Measurements from ENCODE around the gene HDAC6.

Gene HDAC6

GRCh38 chrX:48801280-48802088 is at the start of gene HDAC6:
HDAC6 (plus strand) TSS chrX:48802067; CDS start chrX:48802693, 626 bp downstream.
- in situ Hi-C loops (cut with HindIII; ENCODE audit: low sequenced_read_pairs): no loop called here

DNA sequence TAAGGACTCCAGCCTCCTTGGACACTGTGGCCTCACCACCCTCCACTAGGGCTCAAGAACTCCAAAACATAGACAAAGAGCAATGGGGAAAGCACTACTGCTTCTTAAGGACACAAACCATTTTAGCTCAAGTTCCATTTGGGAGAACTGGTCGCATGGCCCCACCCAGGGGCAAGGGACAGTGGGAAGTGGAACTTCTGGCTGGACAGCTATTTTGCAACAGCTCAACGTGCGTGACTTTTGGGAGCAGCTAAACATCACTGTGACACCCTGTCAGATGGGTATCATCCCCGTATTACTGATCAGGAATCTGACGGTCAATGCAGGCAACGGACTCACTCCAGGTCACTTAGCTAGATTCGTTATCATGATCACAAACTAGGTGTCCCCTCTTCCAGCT is 49.4 kb upstream of the HDAC6 start:
- in situ Hi-C loops (cut with HindIII; ENCODE audit: low sequenced_read_pairs): no loop called here

DNA sequence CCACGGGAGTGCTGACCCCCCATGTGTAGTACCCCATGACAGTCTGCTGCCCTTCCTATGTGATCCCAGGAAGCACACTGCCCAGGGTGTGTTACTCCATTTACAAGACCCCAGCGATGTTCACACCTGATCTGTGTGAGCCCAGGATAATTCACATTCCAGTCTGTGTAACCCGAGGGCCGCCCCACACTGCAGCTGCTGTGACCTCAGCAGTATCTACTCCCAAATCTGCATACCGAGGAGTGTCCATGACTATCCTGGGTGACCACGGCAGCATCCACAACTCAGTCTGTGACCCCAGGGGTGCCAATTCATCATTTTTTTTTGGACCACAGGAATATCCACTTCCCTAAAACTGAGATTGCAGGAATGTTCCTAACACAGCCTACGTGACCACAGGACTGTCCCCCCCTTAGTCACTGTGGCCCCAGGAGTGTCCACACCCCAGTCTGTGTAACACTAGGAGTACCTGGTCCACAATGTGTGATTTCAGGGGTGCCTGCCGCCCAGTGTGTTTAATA is 48.1 kb upstream of the HDAC6 start:
- in situ Hi-C loops (cut with HindIII; ENCODE audit: low sequenced_read_pairs): no loop called here

DNA sequence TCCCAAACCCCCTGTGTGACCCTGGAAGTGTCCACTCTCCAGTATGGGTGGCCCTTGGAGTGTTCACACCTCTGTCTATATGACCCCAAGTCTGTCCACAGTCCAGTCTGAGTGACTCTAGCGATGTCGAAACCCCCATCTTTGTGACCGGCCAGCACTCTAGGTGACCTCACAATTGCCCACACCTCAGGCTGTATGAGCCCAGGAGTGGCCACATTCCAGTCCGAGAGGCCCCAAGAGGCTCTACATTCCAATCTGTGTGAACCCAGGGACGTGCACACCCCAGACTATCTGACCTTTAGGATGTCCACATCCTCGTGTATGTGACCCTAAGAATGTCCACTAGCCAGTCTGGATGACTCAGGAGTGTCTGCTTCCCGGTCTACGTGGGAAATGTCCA is 47.6 kb upstream of the HDAC6 start:
- in situ Hi-C loops (cut with HindIII; ENCODE audit: low sequenced_read_pairs): no loop called here

GRCh38 chrX:48761674-48762471 is 40.0 kb upstream of the HDAC6 start, which contains the start of gene GLOD5:
GLOD5 (plus strand) TSS chrX:48761747; CDS start chrX:48761791, 44 bp downstream.
- in situ Hi-C loops (cut with HindIII; ENCODE audit: low sequenced_read_pairs): no loop called here

GRCh38 chrX:48769230-48769629 is 32.6 kb upstream of the HDAC6 start:
- in situ Hi-C loops (cut with HindIII; ENCODE audit: low sequenced_read_pairs): no loop called here

DNA sequence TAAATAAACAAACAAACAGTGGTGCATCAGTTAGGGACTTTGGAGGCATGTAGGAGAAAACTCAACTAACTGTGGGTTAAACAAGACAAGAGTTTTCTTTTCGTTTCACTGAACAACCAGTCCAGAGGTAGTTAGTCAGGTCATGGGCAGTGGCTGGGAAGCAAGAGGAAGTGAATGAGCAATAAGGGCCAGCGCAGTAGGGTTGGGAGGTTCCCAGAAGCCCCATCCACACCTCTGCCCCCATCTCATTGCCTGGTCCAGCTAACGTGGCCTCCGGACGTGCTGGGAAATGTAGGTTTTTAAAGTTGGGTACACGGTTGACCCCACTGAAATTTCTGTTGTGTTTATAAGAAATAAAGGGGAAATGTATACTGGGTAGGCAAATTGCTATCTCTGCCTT is 31.6 kb upstream of the HDAC6 start:
- in situ Hi-C loops (cut with HindIII; ENCODE audit: low sequenced_read_pairs): no loop called here

DNA sequence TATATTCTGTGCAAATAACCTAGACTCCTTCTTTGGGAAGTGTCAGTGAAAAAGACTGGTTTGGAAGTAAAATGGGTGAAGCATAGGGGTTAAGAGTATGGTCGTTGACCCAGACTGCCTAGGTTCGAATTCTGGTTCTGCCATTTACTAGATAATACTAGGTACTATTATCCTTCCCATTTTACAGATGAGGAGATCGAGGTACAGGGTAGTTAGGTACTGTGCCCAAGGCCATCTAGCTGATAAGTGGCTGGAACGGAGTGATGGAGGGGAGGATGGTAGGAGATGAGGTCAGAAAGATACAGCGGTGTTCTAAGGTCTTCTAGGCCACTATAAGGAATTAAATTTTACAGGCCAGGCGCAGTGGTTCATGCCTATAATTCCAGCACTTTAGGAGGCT is 29.3 kb upstream of the HDAC6 start:
- in situ Hi-C loops (cut with HindIII; ENCODE audit: low sequenced_read_pairs): no loop called here

- in situ Hi-C loops (cut with HindIII; ENCODE audit: low sequenced_read_pairs): no loop called here
These were observed 24.9 kb upstream of the HDAC6 start for GRCh38 chrX:48776818-48777439.

DNA sequence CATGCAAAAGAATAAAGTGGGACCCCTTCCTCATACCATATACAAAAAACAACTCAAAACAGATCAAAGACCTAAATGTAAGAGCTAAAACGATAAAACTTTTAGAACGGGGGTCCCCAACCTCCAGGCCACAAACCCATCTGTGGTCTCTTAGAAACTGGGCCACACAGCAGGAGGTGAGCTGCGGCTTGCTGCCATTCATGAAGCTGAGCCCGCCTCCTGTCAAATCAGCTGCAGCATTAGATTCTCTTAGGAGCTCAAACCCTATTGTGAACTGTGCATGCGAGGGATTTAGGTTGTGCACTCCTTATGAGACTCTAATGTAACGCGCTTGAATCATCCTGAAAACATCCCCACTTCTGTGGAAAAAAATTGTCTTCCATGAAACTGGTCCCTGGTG is 22.5 kb upstream of the HDAC6 start:
- in situ Hi-C loops (cut with HindIII; ENCODE audit: low sequenced_read_pairs): no loop called here

- in situ Hi-C loops (cut with HindIII; ENCODE audit: low sequenced_read_pairs): no loop called here
These were observed 20.2 kb upstream of the HDAC6 start for GRCh38 chrX:48781705-48782104.

GRCh38 chrX:48782216-48782615 is 19.7 kb upstream of the HDAC6 start:
- in situ Hi-C loops (cut with HindIII; ENCODE audit: low sequenced_read_pairs): no loop called here

DNA sequence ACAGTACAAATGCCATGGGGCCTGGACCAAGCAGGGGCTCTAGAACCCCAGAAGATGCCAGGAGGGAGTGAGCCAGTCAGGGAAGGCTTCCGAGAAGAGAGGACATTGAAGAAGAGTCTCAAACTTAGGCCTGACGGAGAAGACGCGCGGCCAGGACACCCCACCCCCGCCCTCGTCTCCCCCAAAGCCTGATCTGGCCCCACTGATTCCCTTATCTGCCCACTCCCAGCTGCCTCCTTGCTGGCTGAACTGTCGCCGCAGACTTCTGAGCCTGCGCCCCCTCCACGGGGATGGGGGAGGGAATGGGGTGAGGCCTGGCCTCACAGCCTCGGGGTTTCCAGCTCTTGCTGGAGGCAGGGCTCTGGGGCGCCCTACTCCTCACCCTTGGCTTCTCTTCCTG is 19.1 kb upstream of the HDAC6 start:
- in situ Hi-C loops (cut with HindIII; ENCODE audit: low sequenced_read_pairs): no loop called here

DNA sequence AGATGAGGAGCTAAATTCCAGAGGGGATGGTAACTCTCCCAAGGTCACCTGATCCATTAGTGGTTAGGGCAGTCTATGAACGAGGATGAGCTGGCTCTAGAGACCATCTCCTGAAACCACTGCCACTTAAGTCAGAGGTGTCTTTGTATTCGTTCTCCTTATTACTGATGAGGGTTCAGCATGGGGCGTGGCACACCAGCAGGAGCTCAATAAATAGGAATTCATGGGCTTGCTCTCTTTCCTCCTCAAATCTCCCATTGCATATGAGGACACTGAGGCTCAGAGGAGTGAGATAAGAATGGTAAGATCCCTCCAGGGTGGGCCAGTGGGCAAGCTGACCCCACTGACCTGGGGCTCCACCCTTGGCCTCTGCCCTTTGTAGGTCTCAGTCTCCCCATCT is 17.1 kb upstream of the HDAC6 start:
- in situ Hi-C loops (cut with HindIII; ENCODE audit: low sequenced_read_pairs): no loop called here

GRCh38 chrX:48785186-48785539 is 16.7 kb upstream of the HDAC6 start:
- in situ Hi-C loops (cut with HindIII; ENCODE audit: low sequenced_read_pairs): no loop called here

GRCh38 chrX:48785540-48786214 is 16.2 kb upstream of the HDAC6 start:
- in situ Hi-C loops (cut with HindIII; ENCODE audit: low sequenced_read_pairs): no loop called here

DNA sequence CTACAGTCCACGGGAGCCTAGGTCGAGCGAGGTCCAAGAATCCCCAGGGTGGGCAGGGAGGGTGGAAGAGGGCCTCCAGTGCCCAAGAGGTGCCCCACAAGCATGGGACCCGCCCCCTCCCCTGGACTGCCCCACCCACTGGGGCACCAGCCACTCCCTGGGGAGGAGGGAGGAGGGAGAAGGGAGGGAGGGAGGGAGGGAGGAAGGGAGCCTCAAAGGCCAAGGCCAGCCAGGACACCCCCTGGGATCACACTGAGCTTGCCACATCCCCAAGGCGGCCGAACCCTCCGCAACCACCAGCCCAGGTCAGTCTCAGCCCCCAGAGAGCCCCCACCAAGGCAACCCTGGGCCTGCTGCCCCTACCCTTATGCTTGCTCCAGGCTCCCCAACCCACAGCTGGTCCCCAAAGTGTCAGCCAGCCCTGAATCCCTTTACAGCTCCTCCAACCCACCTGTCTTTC is 15.5 kb upstream of the HDAC6 start, which contains the start of gene GATA1:
GATA1 (plus strand) TSS at position 250 of the 460 bp plus-strand sequence. CDS start 4,520 bp downstream, outside the sequence.
- in situ Hi-C loops (cut with HindIII; ENCODE audit: low sequenced_read_pairs): no loop called here

GRCh38 chrX:48786825-48787504 is 14.9 kb upstream of the HDAC6 start:
- in situ Hi-C loops (cut with HindIII; ENCODE audit: low sequenced_read_pairs): no loop called here

DNA sequence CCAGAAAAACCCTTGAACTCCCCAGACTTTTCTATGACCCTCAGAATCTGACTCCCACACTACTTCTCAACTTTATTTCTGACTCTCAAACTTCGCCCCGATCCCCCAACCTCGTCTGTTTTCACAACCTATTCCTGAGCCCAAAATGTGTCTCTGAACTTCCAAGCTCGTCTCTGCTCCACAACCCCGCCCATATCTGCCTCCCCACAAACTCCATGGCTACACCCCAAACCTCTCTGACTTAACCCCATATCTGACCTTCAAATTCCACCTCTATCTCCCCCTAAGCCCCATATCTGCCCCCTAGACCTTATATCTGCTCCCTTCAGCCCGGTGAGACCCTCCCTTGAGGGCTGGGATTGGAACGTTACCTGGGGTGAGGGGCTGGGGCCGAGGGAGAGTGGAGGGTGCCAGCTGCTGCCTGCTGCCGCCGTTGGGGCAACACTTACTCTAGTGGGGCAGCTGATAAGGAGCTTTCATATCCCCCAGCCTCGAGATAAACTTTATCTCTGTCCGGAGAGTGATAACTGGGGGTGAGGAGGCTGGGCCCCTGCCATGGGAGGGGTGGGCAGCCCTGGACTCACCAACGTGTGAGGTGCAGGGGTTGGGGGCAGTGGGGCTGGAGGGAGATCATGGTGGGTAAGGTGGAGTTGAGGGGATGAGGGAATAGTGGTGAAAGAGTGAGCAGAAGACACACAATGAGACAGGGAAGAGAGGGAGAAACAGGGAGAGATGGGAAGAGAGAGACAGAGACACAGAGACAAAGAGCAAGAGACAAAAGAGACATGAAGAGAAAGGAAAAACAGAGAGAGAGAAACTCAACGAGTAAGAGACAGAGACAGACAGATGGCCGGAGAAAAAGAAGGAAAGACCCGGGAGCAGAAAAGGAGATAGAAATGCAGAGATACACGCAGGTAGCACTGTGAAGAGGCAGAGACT is 14.1 kb upstream of the HDAC6 start:
- in situ Hi-C loops (cut with HindIII; ENCODE audit: low sequenced_read_pairs): no loop called here
